RPMI7951 (cell line): Measurements from ENCODE around the gene GLP1R. TPM values are rescaled to one million over a fixed set of nuclear protein-coding genes. Genes with fewer than 3 reads are reported as not detected.
A peak's percentile ranks its signal among the peaks of the same experiment; 100 is the strongest.
"Not testable (repeated sequence)": the region's sequence is repeated elsewhere in the genome, so short reads cannot be mapped to it uniquely, and the experiment has no call there.

Experiments
- DNase-seq: peaks from one replicate; pipeline ENCODE4 v3.0.0-alpha.2; 2012; ENCODE audit warnings: low read depth
- total RNA-seq: library from RNA; depleted of rRNA; stranded (reverse); fragments of >200 nt; shearing (Covaris generic); gene quantifications from 2 replicates; pipeline ENCODE4 v1.2.3, GENCODE V29; 2014; rRNA removed

GLP1R gene
- total RNA-seq, 1 experiment from 2014 or later, result not detected

GRCh38 chr6:39128106-39128505 lies 79.5 kb downstream of the GLP1R start:
- DNase-seq, result no peak

- DNase-seq, result no peak
These were observed 80.3 kb downstream of the GLP1R start for GRCh38 chr6:39128832-39129231.

GRCh38 chr6:39130691-39131090 lies 82.1 kb downstream of the GLP1R start:
- DNase-seq, result no peak

GRCh38 chr6:39134761-39135160 lies 86.2 kb downstream of the GLP1R start:
- not testable (repeated sequence) for DNase-seq

GRCh38 chr6:39136207-39136606 lies 87.6 kb downstream of the GLP1R start:
- DNase-seq, result not testable (repeated sequence)

GRCh38 chr6:39137245-39137644 lies 88.7 kb downstream of the GLP1R start:
- DNase-seq, result peak; percentile 46

Other genes with a start within 250 kb of the GLP1R start
- gene SAYSD1, start 66.4 kb downstream of the GLP1R start, total RNA-seq, result 20.3 and 21.4 TPM in 2 replicates
- gene KCNK5, start 180.7 kb downstream of the GLP1R start, total RNA-seq, result 0.10 and 0.12 TPM in 2 replicates